ENCODE results near the gene TAF8. TPM values are rescaled to one million over a fixed set of nuclear protein-coding genes. Genes with fewer than 3 reads are reported as not detected.

TAF8 gene
- total and polyA plus RNA-seq, 2 donors: 13.0 to 21.9 TPM

GRCh38 chr6:42068872-42069522, 18.7 kb downstream of the TAF8 start:
- WGBS: 98% methylated on average over 5 of the region's 5 CpGs
- Histone ChIP-seq H3K4me1 (ENCODE audit: control insufficient read depth in 2 of 2, insufficient read depth in 2 of 2, low read length in 2 of 2) (no peaks in the 10 kb centered on the region), H3K36me3 (ENCODE audit: control insufficient read depth in 2 of 2, insufficient read depth in 2 of 2, low read length in 1 of 2) (peaks cover 75 to 82% of the 10 kb centered on the region in 2 donors), H3K27ac (ENCODE audit: low read depth in 1 of 2, low read length in 1 of 2) (no peak overlapping the region), H3K9me3 (ENCODE audit: control insufficient read depth in 2 of 2, insufficient read depth in 1 of 2, low read length in 1 of 2) (no peaks in the 10 kb centered on the region), H3K27me3 (ENCODE audit: control insufficient read depth in 2 of 2, insufficient read depth in 1 of 2, low read length in 1 of 2) (no peaks in the 10 kb centered on the region), H3K4me3 (ENCODE audit: low read length in 2 of 2) (no peak overlapping the region)
- no peak for DNase-seq (ENCODE audit: low read depth in 6 of 9, low spot score in 9 of 9)

DNA sequence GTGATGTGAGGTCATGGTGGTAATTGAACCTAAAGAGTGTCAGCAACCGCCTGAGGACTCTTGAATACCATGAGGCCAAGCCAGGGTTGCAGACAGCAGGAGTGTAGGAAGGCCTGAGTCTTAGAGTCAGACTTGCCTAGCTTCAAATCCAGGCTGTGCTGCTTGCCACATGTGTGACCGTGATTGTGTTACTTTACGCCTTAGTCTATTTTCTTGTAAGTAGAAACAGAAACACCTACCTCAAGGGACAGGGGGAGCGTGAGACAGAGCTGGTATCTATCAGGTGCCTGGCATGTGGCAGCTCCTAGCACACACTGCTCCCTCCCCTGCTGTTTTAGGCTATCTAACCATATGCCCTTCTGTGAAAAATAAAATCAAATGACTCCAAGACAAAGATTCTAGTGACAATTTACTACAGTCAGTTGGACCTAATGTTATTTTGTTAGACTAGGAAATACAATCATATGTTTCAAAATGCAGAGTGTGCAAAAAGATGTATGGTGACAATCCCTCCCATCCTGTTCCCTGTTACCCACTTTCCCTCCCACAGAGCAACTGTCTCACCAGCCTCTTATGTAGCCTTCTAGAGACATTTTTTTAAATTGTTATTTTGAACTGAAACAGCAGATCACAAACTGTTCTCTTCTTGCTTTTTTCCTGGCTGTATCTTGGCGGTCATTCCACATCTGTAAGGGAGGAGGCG, 21.7 kb downstream of the TAF8 start:
- Histone ChIP-seq H3K27me3 (ENCODE audit: control insufficient read depth in 2 of 2, insufficient read depth in 1 of 2, low read length in 1 of 2) (no peaks in the 10 kb centered on the region), H3K36me3 (ENCODE audit: control insufficient read depth in 2 of 2, insufficient read depth in 2 of 2, low read length in 1 of 2) (peaks cover 79 to 92% of the 10 kb centered on the region in 2 donors), H3K9me3 (ENCODE audit: control insufficient read depth in 2 of 2, insufficient read depth in 1 of 2, low read length in 1 of 2) (no peaks in the 10 kb centered on the region), H3K4me1 (ENCODE audit: control insufficient read depth in 2 of 2, insufficient read depth in 2 of 2, low read length in 2 of 2) (no peaks in the 10 kb centered on the region), H3K4me3 (ENCODE audit: low read length in 2 of 2) (no peak overlapping the region), H3K27ac (ENCODE audit: low read depth in 1 of 2, low read length in 1 of 2) (no peak overlapping the region)
- DNase-seq (ENCODE audit: low read depth in 6 of 9, low spot score in 9 of 9): no peak
- WGBS: 74% methylated on average over 6 of the region's 6 CpGs

- Histone ChIP-seq H3K4me1 (ENCODE audit: control insufficient read depth in 2 of 2, insufficient read depth in 2 of 2, low read length in 2 of 2) (no peaks in the 10 kb centered on the region), H3K4me3 (ENCODE audit: low read length in 2 of 2) (no peak overlapping the region), H3K36me3 (ENCODE audit: control insufficient read depth in 2 of 2, insufficient read depth in 2 of 2, low read length in 1 of 2) (peaks cover 80 to 92% of the 10 kb centered on the region in 2 donors), H3K27me3 (ENCODE audit: control insufficient read depth in 2 of 2, insufficient read depth in 1 of 2, low read length in 1 of 2) (no peaks in the 10 kb centered on the region), H3K27ac (ENCODE audit: low read depth in 1 of 2, low read length in 1 of 2) (no peak overlapping the region), H3K9me3 (ENCODE audit: control insufficient read depth in 2 of 2, insufficient read depth in 1 of 2, low read length in 1 of 2) (no peaks in the 10 kb centered on the region)
- no peak for DNase-seq (ENCODE audit: low read depth in 6 of 9, low spot score in 9 of 9)
- 96% methylated on average over 2 of the region's 2 CpGs for WGBS
Observed at GRCh38 chr6:42073287-42073686, 23.0 kb downstream of the TAF8 start.

- 60% methylated on average over 7 of the region's 7 CpGs for WGBS
- H3K36me3 ChIP-seq (ENCODE audit: control insufficient read depth in 2 of 2, insufficient read depth in 2 of 2, low read length in 1 of 2): peaks cover 78 to 89% of the 10 kb centered on the region in 2 donors
- peak in 8 of 9 donors; percentile 16 to 55 (median 36) for DNase-seq (ENCODE audit: low read depth in 6 of 9, low spot score in 9 of 9)
- no peaks in the 10 kb centered on the region for H3K27me3 ChIP-seq (ENCODE audit: control insufficient read depth in 2 of 2, insufficient read depth in 1 of 2, low read length in 1 of 2)
- H3K4me3 ChIP-seq (ENCODE audit: low read length in 2 of 2): no peak overlapping the region
- H3K9me3 ChIP-seq (ENCODE audit: control insufficient read depth in 2 of 2, insufficient read depth in 1 of 2, low read length in 1 of 2): no peaks in the 10 kb centered on the region
- H3K27ac ChIP-seq (ENCODE audit: low read depth in 1 of 2, low read length in 1 of 2): no peak overlapping the region
- H3K4me1 ChIP-seq (ENCODE audit: control insufficient read depth in 2 of 2, insufficient read depth in 2 of 2, low read length in 2 of 2): no peaks in the 10 kb centered on the region
Observed at GRCh38 chr6:42075159-42075838, 25.0 kb downstream of the TAF8 start.

GRCh38 chr6:42078386-42078785, 28.1 kb downstream of the TAF8 start:
- H3K27me3 ChIP-seq (ENCODE audit: control insufficient read depth in 2 of 2, insufficient read depth in 1 of 2, low read length in 1 of 2): no peaks in the 10 kb centered on the region
- H3K36me3 ChIP-seq (ENCODE audit: control insufficient read depth in 2 of 2, insufficient read depth in 2 of 2, low read length in 1 of 2): peaks cover 61 to 75% of the 10 kb centered on the region in 2 donors
- DNase-seq (ENCODE audit: low read depth in 6 of 9, low spot score in 9 of 9): no peak
- no peaks in the 10 kb centered on the region for H3K4me1 ChIP-seq (ENCODE audit: control insufficient read depth in 2 of 2, insufficient read depth in 2 of 2, low read length in 2 of 2)
- no peak overlapping the region for H3K4me3 ChIP-seq (ENCODE audit: low read length in 2 of 2)
- H3K9me3 ChIP-seq (ENCODE audit: control insufficient read depth in 2 of 2, insufficient read depth in 1 of 2, low read length in 1 of 2): no peaks in the 10 kb centered on the region
- WGBS: 98% methylated on average over 11 of the region's 11 CpGs
- H3K27ac ChIP-seq (ENCODE audit: low read depth in 1 of 2, low read length in 1 of 2): no peak overlapping the region

GRCh38 chr6:42079941-42080464, 29.7 kb downstream of the TAF8 start:
- Histone ChIP-seq H3K9me3 (ENCODE audit: control insufficient read depth in 2 of 2, insufficient read depth in 1 of 2, low read length in 1 of 2) (no peaks in the 10 kb centered on the region), H3K27me3 (ENCODE audit: control insufficient read depth in 2 of 2, insufficient read depth in 1 of 2, low read length in 1 of 2) (no peaks in the 10 kb centered on the region), H3K4me3 (ENCODE audit: low read length in 2 of 2) (no peak overlapping the region), H3K27ac (ENCODE audit: low read depth in 1 of 2, low read length in 1 of 2) (no peak overlapping the region), H3K36me3 (ENCODE audit: control insufficient read depth in 2 of 2, insufficient read depth in 2 of 2, low read length in 1 of 2) (peaks cover 48 to 60% of the 10 kb centered on the region in 2 donors), H3K4me1 (ENCODE audit: control insufficient read depth in 2 of 2, insufficient read depth in 2 of 2, low read length in 2 of 2) (no peaks in the 10 kb centered on the region)
- no peak for DNase-seq (ENCODE audit: low read depth in 6 of 9, low spot score in 9 of 9)
- WGBS: 97% methylated on average over 10 of the region's 10 CpGs

GRCh38 chr6:42083530-42083929, 33.2 kb downstream of the TAF8 start:
- peak overlapping the region in 1 of 2 donors; percentile 37 for H3K27ac ChIP-seq (ENCODE audit: low read depth in 1 of 2, low read length in 1 of 2)
- WGBS: 97% methylated on average over 5 of the region's 5 CpGs
- peaks cover 31 to 40% of the 10 kb centered on the region in 2 donors for H3K36me3 ChIP-seq (ENCODE audit: control insufficient read depth in 2 of 2, insufficient read depth in 2 of 2, low read length in 1 of 2)
- no peak for DNase-seq (ENCODE audit: low read depth in 6 of 9, low spot score in 9 of 9)
- H3K4me3 ChIP-seq (ENCODE audit: low read length in 2 of 2): no peak overlapping the region
- no peaks in the 10 kb centered on the region for H3K27me3 ChIP-seq (ENCODE audit: control insufficient read depth in 2 of 2, insufficient read depth in 1 of 2, low read length in 1 of 2)
- H3K4me1 ChIP-seq (ENCODE audit: control insufficient read depth in 2 of 2, insufficient read depth in 2 of 2, low read length in 2 of 2): no peaks in the 10 kb centered on the region
- H3K9me3 ChIP-seq (ENCODE audit: control insufficient read depth in 2 of 2, insufficient read depth in 1 of 2, low read length in 1 of 2): no peaks in the 10 kb centered on the region

- Histone ChIP-seq H3K27me3 (ENCODE audit: control insufficient read depth in 2 of 2, insufficient read depth in 1 of 2, low read length in 1 of 2) (no peaks in the 10 kb centered on the region), H3K4me1 (ENCODE audit: control insufficient read depth in 2 of 2, insufficient read depth in 2 of 2, low read length in 2 of 2) (no peaks in the 10 kb centered on the region), H3K4me3 (ENCODE audit: low read length in 2 of 2) (no peak overlapping the region), H3K9me3 (ENCODE audit: control insufficient read depth in 2 of 2, insufficient read depth in 1 of 2, low read length in 1 of 2) (no peaks in the 10 kb centered on the region), H3K36me3 (ENCODE audit: control insufficient read depth in 2 of 2, insufficient read depth in 2 of 2, low read length in 1 of 2) (peaks cover 17 to 28% of the 10 kb centered on the region in 2 donors), H3K27ac (ENCODE audit: low read depth in 1 of 2, low read length in 1 of 2) (no peak overlapping the region)
- 89% methylated on average over 5 of the region's 5 CpGs for WGBS
- DNase-seq (ENCODE audit: low read depth in 6 of 9, low spot score in 9 of 9): no peak
Observed at GRCh38 chr6:42084889-42085288, 34.6 kb downstream of the TAF8 start.
